Stomach (tissue), 9 donors: ENCODE measurements around the gene SLC12A3. TPM values are rescaled to one million over a fixed set of nuclear protein-coding genes. Genes with fewer than 3 reads are reported as not detected.

Source experiments
- DNase-seq, 2 donors: peaks; one replicate each; pipeline versions ENCODE4 v3.0.0 to v3.0.0-alpha.2; 2013 to 2019
- H3K27ac ChIP-seq, 5 donors: fragments of 200-600 bp in 4 of 5; sonication (generic) in 4 of 5; one replicate each; pipeline ENCODE4 v1.5.1; 2013 to 2019; ENCODE audit warnings: mild to moderate bottlenecking in 1 of 5, moderate library complexity in 1 of 5
- H3K27me3 ChIP-seq, 3 donors: fragments of 200-600 bp; sonication (generic); one replicate each; pipeline ENCODE4 v1.5.1; 2017 to 2019; ENCODE audit warnings: mixed run types in 1 of 3
- H3K36me3 ChIP-seq, 4 donors: fragments of 200-600 bp; sonication (generic); 1 replicate in 3 of 4; 2 replicates in 1 of 4; pipeline ENCODE4 v1.5.1; 2016 to 2019
- H3K4me1 ChIP-seq, 4 donors: fragments of 200-600 bp; sonication (generic); one replicate each; pipeline ENCODE4 v1.5.1; 2016 to 2019
- H3K4me3 ChIP-seq, 4 donors: fragments of 200-600 bp; sonication (generic) in 3 of 4; one replicate each; pipeline ENCODE4 v1.5.1; 2016 to 2019; ENCODE audit warnings: mild to moderate bottlenecking in 1 of 4
- H3K9me3 ChIP-seq, 4 donors: fragments of 200-600 bp; sonication (generic); one replicate each; pipeline ENCODE4 v1.5.1; 2016 to 2019
- CTCF ChIP-seq, 7 experiments: fragments of 450-650 bp in 4 of 7; fragments of 200-600 bp in 3 of 7; sonication (generic) in 3 of 7; IDR thresholded peaks; one replicate each; pipeline ENCODE4 v1.5.1; 2016 to 2019; ENCODE audit warnings: antibody characterized with exemption in 7 of 7, control low read depth in 2 of 7, mild to moderate bottlenecking in 1 of 7
- EP300 ChIP-seq: sonication (generic); formaldehyde crosslinking; IDR thresholded peaks from one replicate; pipeline ENCODE4 v1.6.1; 2017; ENCODE audit warnings: antibody characterized with exemption
- POLR2A ChIP-seq, 4 donors: fragments of 450-650 bp; IDR thresholded peaks; one replicate each; pipeline ENCODE4 v1.6.1; 2016; ENCODE audit warnings: antibody characterized with exemption in 4 of 4, control low read depth in 2 of 4, mild to moderate bottlenecking in 1 of 4, moderate library complexity in 1 of 4
- POLR2AphosphoS5 ChIP-seq, 3 donors: sonication (generic); formaldehyde crosslinking; IDR thresholded peaks; one replicate each; pipeline ENCODE4 v1.6.1; 2016; ENCODE audit warnings: antibody characterized with exemption in 3 of 3
- WGBS, 5 donors: extraction: QIAGEN DNeasy Blood & Tissue Kit in 3 of 5; methylation state at CpG; one replicate each; pipeline versions ENCODE4 v1.1.5 to v1.1.7; 2013 to 2018; 5-methylcytosine and 5-hydroxymethylcytosine counted together
- intact Hi-C: fragments of 100-400 bp; cut with DNase I; formaldehyde crosslinking; loops from one replicate; pipeline ENCODE4 v1.15.1; 2023; ENCODE audit warnings: low total_unique reads
- polyA plus RNA-seq, 3 donors: library from polyadenylated mRNA; stranded (reverse); fragments of 200-250 nt; gene quantifications; one replicate each; pipeline ENCODE4 v1.2.3, GENCODE V29; 2013
- total RNA-seq, 5 donors: library from RNA; depleted of rRNA; stranded (reverse); fragments of >200 nt; gene quantifications; one replicate each; pipeline versions ENCODE4 v1.1.0 to v1.2.3, GENCODE V29; 2014 to 2016
- donor health status: healthy with polysubstance abuse.
- donor health status: Bipolar disorder and iron deficiency.
- donor health status: healthy.

Gene SLC12A3
- total and polyA plus RNA-seq, 8 donors, result 0.10 to 0.12 TPM; not detected in 6

GRCh38 chr16:56823081-56823733, 41.8 kb upstream of the SLC12A3 start:
- no peak for DNase-seq
- intact Hi-C loops, result no loop called here
- Histone ChIP-seq H3K9me3 (no peaks in the 10 kb centered on the region), H3K4me3 (no peak overlapping the region), H3K4me1 (no peaks in the 10 kb centered on the region), H3K27me3 (no peaks in the 10 kb centered on the region), H3K27ac (no peak overlapping the region), H3K36me3 (peaks cover 12 to 75% (median 73%) of the 10 kb centered on the region in 4 donors)
- no peak for TF ChIP-seq POLR2A (IDR thresholded peaks at IDR 0.05)
- TF ChIP-seq EP300, result no peak
- TF ChIP-seq POLR2AphosphoS5 (IDR thresholded peaks at IDR 0.05), result no peak
- TF ChIP-seq CTCF (IDR thresholded peaks at IDR 0.05), result no peak
- 90 to 98% (median 95%) methylated on average over 12 of the region's 12 CpGs for WGBS, 5 donors

GRCh38 chr16:56824331-56824730, 40.7 kb upstream of the SLC12A3 start:
- Histone ChIP-seq H3K4me3 (no peak overlapping the region), H3K4me1 (no peaks in the 10 kb centered on the region), H3K27me3 (no peaks in the 10 kb centered on the region), H3K36me3 (peaks cover 17 to 79% (median 77%) of the 10 kb centered on the region in 4 donors), H3K27ac (no peak overlapping the region), H3K9me3 (no peaks in the 10 kb centered on the region)
- no peak for TF ChIP-seq CTCF (IDR thresholded peaks at IDR 0.05)
- TF ChIP-seq POLR2A (IDR thresholded peaks at IDR 0.05), result no peak
- TF ChIP-seq EP300, result no peak
- no peak for TF ChIP-seq POLR2AphosphoS5 (IDR thresholded peaks at IDR 0.05)
- peak in 1 of 2 donors; percentile 29 for DNase-seq
- 25 to 57% (median 43%) methylated on average over 3 of the region's 3 CpGs for WGBS, 5 donors
- intact Hi-C loops, result no loop called here

- intact Hi-C loops, result no loop called here
- Histone ChIP-seq H3K4me3 (no peak overlapping the region), H3K9me3 (no peaks in the 10 kb centered on the region), H3K36me3 (peaks cover 17 to 79% (median 76%) of the 10 kb centered on the region in 4 donors), H3K27ac (no peak overlapping the region), H3K4me1 (no peaks in the 10 kb centered on the region), H3K27me3 (no peaks in the 10 kb centered on the region)
- TF ChIP-seq EP300, result no peak
- TF ChIP-seq POLR2A (IDR thresholded peaks at IDR 0.05), result no peak
- no peak for TF ChIP-seq CTCF (IDR thresholded peaks at IDR 0.05)
- no peak for TF ChIP-seq POLR2AphosphoS5 (IDR thresholded peaks at IDR 0.05)
- WGBS, 5 donors, result 88 to 94% (median 92%) methylated on average over 3 of the region's 3 CpGs
- DNase-seq, result no peak
Measured at GRCh38 chr16:56824804-56825203, 40.2 kb upstream of the SLC12A3 start.

GRCh38 chr16:56825826-56826225, 39.2 kb upstream of the SLC12A3 start:
- H3K4me1 ChIP-seq, result no peaks in the 10 kb centered on the region
- H3K27me3 ChIP-seq, result no peaks in the 10 kb centered on the region
- no peaks in the 10 kb centered on the region for H3K9me3 ChIP-seq
- no peak overlapping the region for H3K27ac ChIP-seq
- DNase-seq, result no peak
- H3K4me3 ChIP-seq, result no peak overlapping the region
- peaks cover 20 to 79% (median 78%) of the 10 kb centered on the region in 4 donors for H3K36me3 ChIP-seq
- intact Hi-C loops, result no loop called here
- TF ChIP-seq CTCF (IDR thresholded peaks at IDR 0.05) (no peak), EP300 (no peak), POLR2A (IDR thresholded peaks at IDR 0.05) (no peak), POLR2AphosphoS5 (IDR thresholded peaks at IDR 0.05) (no peak)
